ENCODE data around the gene KCTD2.
"Not testable (repeated sequence)": the region's sequence is repeated elsewhere in the genome, so short reads cannot be mapped to it uniquely, and the experiment has no call there.

The KCTD2 gene

GRCh38 chr17:75059369-75060345 is 12.6 kb downstream of the KCTD2 start:
- peak; percentile 30 for DNase-seq

GRCh38 chr17:75060434-75061054 is 13.5 kb downstream of the KCTD2 start:
- DNase-seq, result no peak

GRCh38 chr17:75061055-75061438 is 14.0 kb downstream of the KCTD2 start:
- no peak for DNase-seq

GRCh38 chr17:75061618-75062017 is 14.6 kb downstream of the KCTD2 start:
- DNase-seq, result no peak

GRCh38 chr17:75063201-75063600 is 16.2 kb downstream of the KCTD2 start:
- no peak for DNase-seq

- DNase-seq, result no peak
Measured at GRCh38 chr17:75063626-75064025, 16.6 kb downstream of the KCTD2 start.

GRCh38 chr17:75064040-75064439 is 17.0 kb downstream of the KCTD2 start:
- DNase-seq, result no peak

- no peak for DNase-seq
Measured at GRCh38 chr17:75064460-75064859, 17.4 kb downstream of the KCTD2 start.

GRCh38 chr17:75064867-75065561 is 18.0 kb downstream of the KCTD2 start:
- DNase-seq, result no peak

GRCh38 chr17:75065562-75066151 is 18.6 kb downstream of the KCTD2 start:
- DNase-seq, result no peak

- peak; percentile 50 for DNase-seq
Measured at GRCh38 chr17:75067856-75068255, 20.8 kb downstream of the KCTD2 start.

- DNase-seq, result no peak
Measured at GRCh38 chr17:75068750-75069149, 21.7 kb downstream of the KCTD2 start.

GRCh38 chr17:75069783-75070182 is 22.8 kb downstream of the KCTD2 start:
- DNase-seq, result peak; percentile 32

- not testable (repeated sequence) for DNase-seq
Measured at GRCh38 chr17:75071478-75072271, 24.6 kb downstream of the KCTD2 start.

- not testable (repeated sequence) for DNase-seq
Measured at GRCh38 chr17:75072909-75073308, 25.9 kb downstream of the KCTD2 start.

- DNase-seq, result no peak
Measured at GRCh38 chr17:75073618-75074047, 26.6 kb downstream of the KCTD2 start.

GRCh38 chr17:75074532-75074931 is 27.5 kb downstream of the KCTD2 start:
- no peak for DNase-seq

GRCh38 chr17:75075597-75076336 is 28.7 kb downstream of the KCTD2 start:
- no peak for DNase-seq

- no peak for DNase-seq
Measured at GRCh38 chr17:75077072-75077495, 30.1 kb downstream of the KCTD2 start.

- DNase-seq, result peak; percentile 69
Measured at GRCh38 chr17:75077496-75078283, 30.7 kb downstream of the KCTD2 start.
